Caco-2 (cell line): ENCODE results near the gene HAUS7. TPM values are rescaled to one million over a fixed set of nuclear protein-coding genes. Genes with fewer than 3 reads are reported as not detected.

Experiments
- BruUV-seq: library from RNA; stranded (reverse); fragments of 400-500 nt; replicated peaks from 2 replicates; lab custom pipeline; 2021; lab: Mats Ljungman, UMichigan
- CTCF ChIA-PET: fragments of 300-600 bp; sonication (Branson Sonifier 250); formaldehyde crosslinking; loops from one replicate; lab custom pipeline; 2022; ENCODE audit warnings: antibody characterized with exemption; lab: Charles Lee
- POLR2A ChIA-PET: fragments of 300-600 bp; sonication (Branson Sonifier 250); formaldehyde crosslinking; loops from one replicate; lab custom pipeline; 2022; ENCODE audit warnings: antibody characterized with exemption; lab: Charles Lee
- DNase-seq, 2 experiments: peaks; one replicate each; pipeline versions ENCODE4 v3.0.0 to v3.0.0-alpha.2; 2020 to 2022
- H3K27me3 ChIP-seq: replicated peaks from 2 replicates; pipeline ENCODE4 v1.6.0; 2011; ENCODE audit warnings: low read length; ENCODE audit not compliant: control insufficient read depth, insufficient read depth
- H3K36me3 ChIP-seq: 2 replicates; pipeline ENCODE4 v1.5.1; 2011; ENCODE audit warnings: low read length; ENCODE audit not compliant: control insufficient read depth, insufficient read depth
- H3K4me1 ChIP-seq: fragments of 250-450 bp; sonication (Bioruptor Pico); 2 replicates; pipeline ENCODE4 v1.5.1; 2020; ENCODE audit warnings: mild to moderate bottlenecking
- H3K4me3 ChIP-seq: 2 replicates; pipeline ENCODE4 v1.5.1; 2011; ENCODE audit warnings: low read depth, mild to moderate bottlenecking, control low read depth, low read length
- H3K9me3 ChIP-seq: fragments of 250-450 bp; sonication (Bioruptor Pico); 2 replicates; pipeline ENCODE4 v1.5.1; 2020; ENCODE audit warnings: mild to moderate bottlenecking, moderate library complexity
- H3K27ac Mint-ChIP-seq: one replicate; pipeline ENCODE4 v1.8.0; 2022; ENCODE audit warnings: mixed read lengths; ENCODE audit not compliant: unreplicated experiment
- H3K27me3 Mint-ChIP-seq: one replicate; pipeline ENCODE4 v1.8.0; 2022; ENCODE audit warnings: mixed read lengths; ENCODE audit not compliant: insufficient read depth, unreplicated experiment
- H3K36me3 Mint-ChIP-seq: one replicate; pipeline ENCODE4 v1.8.0; 2022; ENCODE audit warnings: mild to moderate bottlenecking, mixed read lengths; ENCODE audit not compliant: insufficient read depth, unreplicated experiment
- H3K4me1 Mint-ChIP-seq: one replicate; pipeline ENCODE4 v1.8.0; 2022; ENCODE audit warnings: low read depth, mixed read lengths; ENCODE audit not compliant: unreplicated experiment
- H3K4me3 Mint-ChIP-seq: one replicate; pipeline ENCODE4 v1.8.0; 2022; ENCODE audit warnings: mild to moderate bottlenecking, moderate library complexity, mixed read lengths; ENCODE audit not compliant: unreplicated experiment
- H3K9me3 Mint-ChIP-seq: one replicate; pipeline ENCODE4 v1.8.0; 2022; ENCODE audit warnings: mixed read lengths; ENCODE audit not compliant: unreplicated experiment
- intact Hi-C: fragments of 100-400 bp; cut with micrococcal nuclease; formaldehyde crosslinking; loops from one replicate; pipeline ENCODE4 v1.10.0; 2022; ENCODE audit not compliant: unreplicated experiment
- total RNA-seq: library from RNA; stranded (reverse); gene quantifications from 2 replicates; pipeline ENCODE4 v1.2.3, GENCODE V29; 2022
- TF ChIP-seq, protein P1 (sequence below), 2 experiments: fragments of 200-600 bp in 1 of 2; IDR thresholded peaks; 1 replicate in 1 of 2; 2 replicates in 1 of 2; pipeline versions ENCODE4 v1.5.1 to v1.8.0; 2011 to 2022; ENCODE audit warnings: antibody characterized with exemption in 1 of 2, control low read depth in 1 of 2, inconsistent platforms in 1 of 2, low read depth in 1 of 2, low read length in 1 of 2, mild to moderate bottlenecking in 1 of 2, moderate library complexity in 1 of 2; ENCODE audit not compliant: insufficient read depth in 1 of 2, severe bottlenecking in 1 of 2, unreplicated experiment in 1 of 2

The HAUS7 gene
- total RNA-seq, 1 experiment from 2014 or later: 34.0 TPM

DNA sequence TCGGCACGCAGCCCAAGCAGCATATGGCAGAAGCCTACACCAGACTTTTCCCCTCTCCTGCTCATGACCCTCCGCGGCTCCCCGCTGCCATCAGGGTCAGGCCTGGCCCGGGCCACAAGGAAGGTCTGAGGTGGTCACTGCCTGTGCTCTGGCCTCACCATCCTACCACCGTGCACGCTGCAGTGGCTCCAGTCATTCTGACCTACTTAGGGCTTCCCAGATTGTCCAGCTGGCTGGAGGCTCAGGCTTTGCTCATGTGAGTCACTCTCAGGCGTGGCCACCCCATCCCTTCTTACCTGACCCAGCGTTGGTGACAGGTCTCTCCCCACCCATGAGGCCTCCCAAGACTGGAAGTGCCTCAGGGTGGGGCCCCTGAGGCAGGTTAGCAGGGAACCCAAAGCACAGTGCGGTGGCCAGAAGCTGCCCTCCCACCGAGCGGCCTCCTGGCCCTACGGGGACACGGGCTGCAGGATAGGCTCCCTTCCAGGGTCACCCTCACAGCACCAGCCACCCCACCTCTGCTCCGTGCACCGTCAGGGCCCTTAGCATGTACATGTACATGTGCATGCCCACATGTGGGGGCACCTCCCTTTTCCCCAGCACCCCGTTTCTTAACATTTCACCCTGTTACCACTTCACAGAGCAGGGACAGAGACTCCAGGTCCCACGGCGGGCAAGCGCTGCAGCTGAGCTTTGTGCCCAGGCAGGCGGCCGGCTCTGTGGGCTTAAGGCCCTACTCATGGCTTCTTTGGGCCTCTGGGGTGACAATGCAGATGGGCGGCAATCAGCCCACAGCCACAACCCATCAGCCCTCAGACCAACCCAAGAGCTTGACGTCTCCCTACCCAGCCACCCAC is 26.7 kb downstream of the HAUS7 start:
- no TSS peak for BruUV-seq
- no peak overlapping the region for H3K27ac Mint-ChIP-seq
- H3K4me3 Mint-ChIP-seq: no peak overlapping the region
- peaks cover 3% of the 10 kb centered on the region for H3K27me3 Mint-ChIP-seq
- Histone ChIP-seq H3K4me1 (no peaks in the 10 kb centered on the region), H3K4me3 (no peak overlapping the region), H3K9me3 (no peaks in the 10 kb centered on the region), H3K36me3 (no peaks in the 10 kb centered on the region), H3K27me3 (no peaks in the 10 kb centered on the region)
- peaks cover 10% of the 10 kb centered on the region for H3K36me3 Mint-ChIP-seq
- no peak for DNase-seq
- intact Hi-C loops: no loop called here
- POLR2A ChIA-PET: no interaction called here
- TF ChIP-seq, protein P1, sequence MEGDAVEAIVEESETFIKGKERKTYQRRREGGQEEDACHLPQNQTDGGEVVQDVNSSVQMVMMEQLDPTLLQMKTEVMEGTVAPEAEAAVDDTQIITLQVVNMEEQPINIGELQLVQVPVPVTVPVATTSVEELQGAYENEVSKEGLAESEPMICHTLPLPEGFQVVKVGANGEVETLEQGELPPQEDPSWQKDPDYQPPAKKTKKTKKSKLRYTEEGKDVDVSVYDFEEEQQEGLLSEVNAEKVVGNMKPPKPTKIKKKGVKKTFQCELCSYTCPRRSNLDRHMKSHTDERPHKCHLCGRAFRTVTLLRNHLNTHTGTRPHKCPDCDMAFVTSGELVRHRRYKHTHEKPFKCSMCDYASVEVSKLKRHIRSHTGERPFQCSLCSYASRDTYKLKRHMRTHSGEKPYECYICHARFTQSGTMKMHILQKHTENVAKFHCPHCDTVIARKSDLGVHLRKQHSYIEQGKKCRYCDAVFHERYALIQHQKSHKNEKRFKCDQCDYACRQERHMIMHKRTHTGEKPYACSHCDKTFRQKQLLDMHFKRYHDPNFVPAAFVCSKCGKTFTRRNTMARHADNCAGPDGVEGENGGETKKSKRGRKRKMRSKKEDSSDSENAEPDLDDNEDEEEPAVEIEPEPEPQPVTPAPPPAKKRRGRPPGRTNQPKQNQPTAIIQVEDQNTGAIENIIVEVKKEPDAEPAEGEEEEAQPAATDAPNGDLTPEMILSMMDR (IDR thresholded peaks at IDR 0.05; ENCODE audit: insufficient read depth in 1 of 2, low read depth in 1 of 2, low read length in 1 of 2, severe bottlenecking in 1 of 2, unreplicated experiment in 1 of 2): no peak
- H3K9me3 Mint-ChIP-seq: no peaks in the 10 kb centered on the region
- CTCF ChIA-PET: no interaction called here
- H3K4me1 Mint-ChIP-seq: no peaks in the 10 kb centered on the region

DNA sequence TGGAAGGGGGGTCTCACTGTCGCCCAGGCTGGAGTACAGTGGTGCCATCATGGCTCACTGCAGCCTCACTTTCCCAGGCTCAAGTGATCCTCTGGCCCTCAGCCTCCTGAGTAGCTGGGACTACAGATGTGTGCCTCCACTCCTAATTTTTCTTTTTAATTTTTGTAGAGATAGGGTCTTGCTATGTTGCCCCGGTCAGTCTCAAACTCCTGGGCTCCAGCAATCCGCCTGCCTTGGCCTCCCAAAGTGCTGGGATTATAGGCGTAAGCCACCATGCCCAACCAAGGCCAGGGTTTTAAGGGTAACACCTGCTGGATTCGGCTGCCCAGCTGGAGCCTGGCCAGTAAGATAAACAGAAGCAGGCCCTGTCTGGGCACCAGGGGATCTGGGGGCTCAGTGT is 27.9 kb downstream of the HAUS7 start:
- Mint-ChIP-seq H3K27me3 (peaks cover 3% of the 10 kb centered on the region), H3K4me3 (no peak overlapping the region), H3K36me3 (peaks cover 10% of the 10 kb centered on the region), H3K9me3 (no peaks in the 10 kb centered on the region), H3K4me1 (no peaks in the 10 kb centered on the region), H3K27ac (no peak overlapping the region)
- POLR2A ChIA-PET: no interaction called here
- Histone ChIP-seq H3K9me3 (no peaks in the 10 kb centered on the region), H3K4me1 (no peaks in the 10 kb centered on the region), H3K4me3 (no peak overlapping the region), H3K27me3 (no peaks in the 10 kb centered on the region), H3K36me3 (no peaks in the 10 kb centered on the region)
- CTCF ChIA-PET: no interaction called here
- DNase-seq: no peak
- BruUV-seq: no TSS peak
- TF ChIP-seq, protein P1 (IDR thresholded peaks at IDR 0.05; ENCODE audit: insufficient read depth in 1 of 2, low read depth in 1 of 2, low read length in 1 of 2, severe bottlenecking in 1 of 2, unreplicated experiment in 1 of 2): no peak
- intact Hi-C loops: no loop called here

DNA sequence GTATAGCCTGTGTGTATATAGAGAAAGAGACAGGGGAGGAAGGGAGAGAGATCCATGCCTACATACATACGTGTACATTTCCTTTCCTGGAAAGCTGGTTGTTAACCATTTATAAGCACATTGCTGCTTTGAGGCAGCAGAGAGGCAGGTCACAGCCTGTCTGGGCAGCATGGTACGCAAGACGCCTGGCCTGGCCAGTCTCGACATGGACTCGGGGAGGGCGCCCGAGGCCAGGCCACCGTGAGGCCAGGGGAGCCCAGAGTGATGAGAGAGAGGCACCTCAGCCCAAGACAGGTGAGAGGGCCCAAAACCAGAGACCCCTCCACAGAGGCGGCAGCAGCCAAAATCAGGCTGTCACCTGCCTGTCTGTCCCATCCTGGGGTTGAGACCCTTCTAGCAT is 28.4 kb downstream of the HAUS7 start:
- ChIA-PET POLR2A (no interaction called here), CTCF (no interaction called here)
- BruUV-seq: no TSS peak
- H3K4me1 ChIP-seq: no peaks in the 10 kb centered on the region
- intact Hi-C loops: no loop called here
- TF ChIP-seq, protein P1 (IDR thresholded peaks at IDR 0.05; ENCODE audit: insufficient read depth in 1 of 2, low read depth in 1 of 2, low read length in 1 of 2, severe bottlenecking in 1 of 2, unreplicated experiment in 1 of 2): no peak
- Mint-ChIP-seq H3K9me3 (no peaks in the 10 kb centered on the region), H3K4me3 (no peak overlapping the region), H3K4me1 (no peaks in the 10 kb centered on the region), H3K27me3 (peaks cover 3% of the 10 kb centered on the region), H3K36me3 (peaks cover 10% of the 10 kb centered on the region), H3K27ac (no peak overlapping the region)
- no peak for DNase-seq
- no peak overlapping the region for H3K4me3 ChIP-seq
- H3K9me3 ChIP-seq: no peaks in the 10 kb centered on the region
- H3K27me3 ChIP-seq: no peaks in the 10 kb centered on the region
- no peaks in the 10 kb centered on the region for H3K36me3 ChIP-seq
